GM19025 (cell line): ENCODE data around the gene C19orf33.

ENCODE experiments used
- ATAC-seq: cut with Tn5 transposase; IDR thresholded peaks from one replicate; pipeline ENCODE4 v1.9.1; 2021; ENCODE audit warnings: mild to moderate bottlenecking, low read depth, moderate library complexity; ENCODE audit not compliant: unreplicated experiment

The C19orf33 gene

GRCh38 chr19:38278751-38279150 lies 25.3 kb upstream of the C19orf33 start:
- ATAC-seq: no peak

- ATAC-seq: no peak
Measured at GRCh38 chr19:38280030-38280921, 23.8 kb upstream of the C19orf33 start.

- no peak for ATAC-seq
Measured at GRCh38 chr19:38281811-38282566, 22.1 kb upstream of the C19orf33 start.

GRCh38 chr19:38283271-38283670 lies 20.8 kb upstream of the C19orf33 start:
- ATAC-seq: no peak

- ATAC-seq: no peak
Measured at GRCh38 chr19:38284422-38284821, 19.6 kb upstream of the C19orf33 start.

- no peak for ATAC-seq
Measured at GRCh38 chr19:38285567-38285966, 18.5 kb upstream of the C19orf33 start.

GRCh38 chr19:38287604-38288003 lies 16.4 kb upstream of the C19orf33 start:
- ATAC-seq: no peak

- ATAC-seq: no peak
Measured at GRCh38 chr19:38288123-38288855, 15.8 kb upstream of the C19orf33 start.

GRCh38 chr19:38289955-38290354 lies 14.1 kb upstream of the C19orf33 start:
- no peak for ATAC-seq

- no peak for ATAC-seq
Measured at GRCh38 chr19:38290631-38291147, 13.4 kb upstream of the C19orf33 start.

- ATAC-seq: no peak
Measured at GRCh38 chr19:38291855-38292254, 12.2 kb upstream of the C19orf33 start.

GRCh38 chr19:38293281-38293680 lies 10.8 kb upstream of the C19orf33 start:
- no peak for ATAC-seq

- ATAC-seq: no peak
Measured at GRCh38 chr19:38294090-38294489, 10.0 kb upstream of the C19orf33 start.

- ATAC-seq: no peak
Measured at GRCh38 chr19:38298821-38299680, 5.0 kb upstream of the C19orf33 start.

GRCh38 chr19:38304352-38304865 lies 358 bp downstream of the C19orf33 start:
- no peak for ATAC-seq

GRCh38 chr19:38304866-38305429 lies 897 bp downstream of the C19orf33 start:
- ATAC-seq: no peak

GRCh38 chr19:38306236-38306635 lies 2.2 kb downstream of the C19orf33 start:
- ATAC-seq: no peak

- no peak for ATAC-seq
Measured at GRCh38 chr19:38307076-38307475, 3.0 kb downstream of the C19orf33 start.

GRCh38 chr19:38307597-38307996 lies 3.5 kb downstream of the C19orf33 start:
- ATAC-seq: no peak
